Measurements from ENCODE around the gene LSMEM2.

LSMEM2 gene

DNA sequence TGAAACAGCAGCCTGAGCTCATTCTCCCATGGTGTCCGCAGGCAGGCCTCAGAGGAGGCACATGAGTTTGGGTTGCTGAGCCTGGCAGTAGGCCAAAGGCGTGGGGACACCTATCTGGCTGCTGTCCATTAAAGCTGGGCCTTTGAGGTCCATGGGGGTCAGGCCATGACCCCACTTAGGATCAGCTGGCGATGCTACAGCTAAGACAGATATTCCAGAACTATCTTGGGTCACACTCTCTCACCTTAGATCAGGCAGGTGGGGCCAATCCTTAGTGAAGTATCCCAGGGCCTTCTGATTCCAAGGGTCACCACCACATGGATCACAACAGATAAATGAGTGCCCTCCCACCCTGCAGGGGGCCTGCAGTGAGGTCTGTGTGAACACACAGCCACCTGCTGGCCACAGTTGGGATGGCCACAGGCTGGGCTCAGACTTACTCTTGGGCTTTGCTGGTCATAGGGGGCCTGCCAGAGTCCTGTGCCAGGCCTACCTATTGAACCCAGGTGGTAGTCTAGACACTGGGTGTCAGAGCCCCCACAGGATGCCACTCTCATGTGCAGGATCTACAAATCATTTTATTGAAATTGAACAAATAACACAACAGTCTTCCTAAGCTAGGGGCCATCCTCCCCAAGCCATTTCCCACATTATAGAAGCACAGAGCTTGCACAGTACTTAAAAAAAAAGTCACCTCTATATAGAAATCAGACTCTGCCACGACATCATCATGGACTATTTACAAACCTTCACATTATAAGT, 45.6 kb downstream of the LSMEM2 start:
- peak; percentile 83 for DNase-seq

DNA sequence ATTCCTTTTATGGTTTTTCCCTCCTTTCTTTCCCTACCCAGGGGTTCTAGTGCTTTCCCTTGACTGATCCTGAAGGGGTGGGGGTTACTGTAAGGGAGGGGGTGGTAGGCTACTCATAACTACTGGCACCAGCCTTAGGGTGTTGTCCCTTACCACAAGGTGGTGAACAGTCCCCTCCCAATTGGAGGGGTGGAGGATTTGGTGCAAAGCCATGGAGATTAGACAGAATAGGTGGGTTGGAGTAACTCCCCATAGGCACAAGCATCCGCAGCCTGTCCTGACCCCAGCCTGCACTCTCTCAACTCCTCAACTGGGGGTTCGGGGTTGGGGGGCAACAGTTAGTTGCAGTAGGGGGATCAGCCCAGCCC, 46.2 kb downstream of the LSMEM2 start:
- DNase-seq = no peak

DNA sequence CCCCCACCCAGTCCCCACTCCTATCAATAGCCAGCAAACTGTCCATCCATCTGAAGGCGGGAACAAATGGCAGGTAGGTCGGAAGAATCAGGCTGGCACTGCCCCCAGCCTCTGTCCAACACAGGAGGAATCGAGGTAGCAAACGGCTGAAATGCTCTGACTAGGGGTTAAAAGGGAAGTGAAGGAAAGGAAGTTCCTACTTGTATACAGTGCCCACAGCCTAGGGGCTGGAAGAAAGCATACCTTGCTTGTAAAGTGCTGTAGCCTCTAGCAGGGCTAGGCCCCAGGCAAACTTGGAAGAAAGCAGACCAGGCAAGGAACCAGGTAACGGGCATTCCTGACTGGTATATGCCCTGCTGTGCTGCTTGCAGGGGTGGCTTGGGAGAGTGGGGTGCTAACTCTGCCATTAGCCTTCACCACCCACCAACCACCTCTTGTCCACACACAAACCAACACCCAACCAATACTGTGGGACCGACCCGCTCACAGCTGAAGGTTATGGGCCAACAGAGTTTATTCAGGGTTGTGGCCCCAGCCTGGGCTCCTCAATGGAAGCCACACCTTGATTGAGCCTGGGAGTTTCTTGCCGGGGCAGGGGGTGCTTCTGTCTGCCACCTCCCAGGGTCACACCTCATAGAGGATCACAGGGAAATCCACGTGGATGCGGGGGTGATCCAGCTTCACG, 46.8 kb downstream of the LSMEM2 start:
- DNase-seq = no peak

DNA sequence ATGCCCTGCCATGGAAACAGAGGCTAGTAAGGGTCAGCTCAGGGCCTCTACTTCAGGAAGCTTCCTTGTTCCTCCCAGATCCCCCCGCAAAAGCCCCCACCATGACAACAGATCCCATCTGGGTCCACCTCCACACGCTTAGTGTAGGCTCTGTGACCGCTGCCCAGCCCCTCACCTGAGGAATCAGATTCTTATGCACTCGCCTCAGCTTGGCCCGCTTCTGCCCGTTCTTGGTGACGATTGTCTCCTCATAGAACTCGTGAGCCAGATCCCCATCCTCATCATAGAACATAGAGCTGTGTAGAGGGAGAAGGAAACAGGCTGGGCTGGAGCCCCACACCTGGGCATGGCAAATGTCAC, 47.3 kb downstream of the LSMEM2 start:
- DNase-seq = no peak

DNA sequence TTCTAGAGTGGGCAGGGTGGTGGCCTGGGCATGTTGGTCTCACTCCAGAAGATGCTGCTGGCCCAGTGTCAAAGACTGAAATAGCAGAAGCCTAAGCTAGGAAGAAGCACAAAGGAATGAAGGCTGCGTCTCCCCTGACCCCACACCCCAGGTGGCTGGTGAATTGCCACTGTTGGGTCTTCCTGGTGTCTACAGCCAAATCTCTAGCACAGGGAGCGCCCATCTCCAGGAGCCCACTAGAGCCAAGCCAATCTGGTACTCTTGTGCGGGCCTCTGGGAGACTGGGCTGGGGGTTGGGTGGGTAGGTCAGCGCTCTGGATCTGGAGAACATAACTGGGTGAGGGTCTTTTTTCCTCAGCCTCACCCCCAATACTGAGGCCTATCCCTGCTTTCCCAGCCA, 48.2 kb downstream of the LSMEM2 start:
- DNase-seq = no peak

DNA sequence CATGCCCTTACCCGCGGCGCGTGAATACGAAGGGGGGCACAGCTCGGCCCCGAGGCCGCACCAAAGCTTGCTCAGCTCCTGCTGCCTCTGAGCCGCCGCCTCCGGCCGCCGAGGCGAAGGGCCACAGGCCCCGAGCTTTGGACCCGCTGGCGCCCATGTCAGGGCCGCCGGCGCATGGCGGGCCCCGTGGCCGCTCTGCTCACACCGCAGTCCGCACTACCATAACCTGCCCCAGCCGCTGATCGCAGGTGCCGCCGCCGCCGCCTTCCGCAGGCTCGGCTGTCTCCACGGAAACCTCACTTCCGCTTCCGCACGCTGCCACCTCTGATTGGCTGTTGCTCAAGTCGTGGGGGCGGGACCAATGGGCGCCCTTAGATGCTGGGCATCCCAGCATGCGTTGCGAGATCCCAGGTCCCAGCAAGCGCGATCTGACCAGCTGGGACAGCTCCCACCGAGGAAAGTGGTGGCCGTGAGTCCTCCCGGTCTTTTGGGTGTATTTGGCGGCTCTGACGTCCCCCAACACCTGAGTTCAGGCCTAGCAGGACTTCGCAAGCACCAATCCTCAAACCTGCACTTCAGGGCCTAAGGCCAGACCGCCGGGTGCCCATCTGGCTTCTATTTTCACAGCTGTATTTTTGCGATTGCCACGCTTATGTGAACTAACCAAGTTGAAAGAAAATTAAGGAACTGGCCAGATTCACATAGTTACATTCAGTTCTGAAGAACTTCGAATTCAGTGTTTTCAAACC, 49.2 kb downstream of the LSMEM2 start, which contains the start of gene TUSC2:
TSS of gene TUSC2 (minus strand) at position 281 of the 749 bp plus-strand sequence. CDS start at position 157, 124 bp downstream.
- peak; percentile 96 for DNase-seq

DNA sequence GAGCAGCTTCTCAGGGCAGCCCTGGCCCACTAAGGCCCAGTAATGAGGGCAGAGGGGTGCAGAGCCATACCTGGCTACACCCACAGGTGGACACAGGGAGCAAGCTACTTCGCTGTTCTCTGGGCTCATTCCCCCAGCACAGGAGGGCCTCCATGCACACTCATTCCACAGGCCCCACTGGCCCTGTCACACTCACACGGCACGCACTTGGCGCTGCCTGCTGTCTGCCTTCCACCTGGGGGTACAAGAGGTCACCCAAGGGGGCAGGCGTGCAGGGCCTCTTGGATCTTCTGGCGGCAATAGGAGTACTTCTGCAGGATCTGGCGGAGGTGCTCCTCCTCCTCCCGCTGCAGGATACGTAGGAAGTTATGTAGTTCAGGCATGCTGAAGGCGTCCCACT, 51.4 kb downstream of the LSMEM2 start:
- no peak for DNase-seq

DNA sequence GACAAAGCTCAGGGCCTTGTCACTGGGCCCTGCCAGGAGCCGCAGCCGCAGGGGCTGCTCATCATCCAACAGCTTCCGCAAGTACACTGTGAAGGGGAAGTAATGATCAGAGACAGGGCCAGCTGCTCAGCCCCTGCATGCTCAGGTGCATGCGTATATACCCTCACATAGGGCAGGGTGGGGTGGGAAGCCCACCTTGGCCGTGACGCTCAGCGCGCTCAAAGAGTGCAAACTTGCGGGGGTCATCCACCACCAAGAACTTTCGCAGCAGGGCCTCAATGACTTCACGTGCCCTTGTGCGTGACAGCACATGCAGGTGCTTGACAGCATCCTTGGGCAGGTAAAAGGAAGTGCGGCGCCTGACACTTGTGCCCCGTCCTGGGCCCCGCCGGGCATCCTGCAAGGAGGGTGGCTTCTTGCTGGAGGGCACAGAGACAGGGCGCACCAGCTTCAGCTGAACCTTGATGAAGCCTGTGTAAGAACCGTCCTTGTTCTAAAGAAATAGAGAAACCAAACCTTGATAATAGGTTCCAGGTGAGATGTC, 52.5 kb downstream of the LSMEM2 start:
- DNase-seq = no peak

DNA sequence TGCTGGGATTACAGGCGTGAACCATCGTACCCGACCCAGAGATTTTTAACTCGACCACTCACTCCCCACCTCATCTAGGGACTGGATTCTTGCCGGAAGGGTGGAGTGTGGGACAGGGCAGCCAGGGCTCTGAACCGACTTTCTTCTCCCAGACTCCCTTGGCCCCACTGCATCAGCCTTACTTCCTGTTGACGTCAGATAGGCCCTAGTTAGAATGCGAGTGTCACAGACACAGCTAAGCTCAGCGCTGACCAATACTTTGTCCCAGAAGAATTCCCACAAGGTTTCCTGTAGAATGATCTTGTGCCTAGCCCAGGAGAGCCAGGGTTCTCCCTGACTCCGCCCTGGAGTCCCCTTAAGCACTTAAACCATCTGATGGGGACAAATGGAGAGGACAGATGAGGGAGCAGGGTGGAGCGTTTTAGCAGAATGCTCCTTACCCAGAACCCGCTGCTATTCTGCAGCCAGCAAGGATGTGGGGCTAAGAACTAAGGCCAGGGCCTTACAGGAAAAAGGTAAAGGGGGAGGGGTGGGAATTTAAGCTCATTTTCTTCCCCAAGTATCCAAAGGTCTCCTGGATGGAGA, 54.9 kb downstream of the LSMEM2 start:
- DNase-seq = no peak

DNA sequence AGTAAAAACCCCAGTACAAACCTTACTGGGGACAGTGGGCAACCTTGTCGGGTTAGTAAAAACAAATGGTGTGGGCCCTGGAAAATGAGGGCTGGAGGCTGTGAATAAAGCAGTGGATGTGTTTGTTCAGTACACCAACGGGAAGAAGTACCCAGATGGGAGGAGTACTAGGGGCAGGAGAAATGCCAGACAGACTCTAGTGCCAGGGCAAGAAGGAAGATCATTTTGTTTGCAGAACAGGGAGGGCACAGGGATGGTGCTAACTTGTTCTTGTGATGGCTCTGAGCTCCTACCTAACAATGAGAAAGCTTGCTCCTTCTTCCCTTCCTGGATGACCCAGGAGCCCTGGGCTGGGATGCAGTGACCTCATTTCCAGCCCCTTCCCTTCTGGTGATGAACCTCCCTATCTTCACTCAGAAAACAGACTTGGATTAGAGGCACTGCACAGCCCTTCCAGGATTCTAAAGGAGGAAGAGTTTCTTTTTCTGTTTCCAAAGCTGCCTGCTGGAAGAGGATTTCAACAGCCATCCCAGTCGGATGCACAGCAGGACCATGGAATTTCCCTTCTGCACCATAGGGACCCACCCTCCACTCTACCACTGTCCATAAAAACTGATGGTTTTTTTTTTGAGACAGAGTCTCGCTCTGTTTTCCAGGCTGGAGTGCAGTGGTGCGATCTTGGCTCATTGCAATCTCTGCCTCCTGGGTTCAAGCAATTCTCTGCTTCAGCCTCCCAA, 55.6 kb downstream of the LSMEM2 start:
- no peak for DNase-seq

DNA sequence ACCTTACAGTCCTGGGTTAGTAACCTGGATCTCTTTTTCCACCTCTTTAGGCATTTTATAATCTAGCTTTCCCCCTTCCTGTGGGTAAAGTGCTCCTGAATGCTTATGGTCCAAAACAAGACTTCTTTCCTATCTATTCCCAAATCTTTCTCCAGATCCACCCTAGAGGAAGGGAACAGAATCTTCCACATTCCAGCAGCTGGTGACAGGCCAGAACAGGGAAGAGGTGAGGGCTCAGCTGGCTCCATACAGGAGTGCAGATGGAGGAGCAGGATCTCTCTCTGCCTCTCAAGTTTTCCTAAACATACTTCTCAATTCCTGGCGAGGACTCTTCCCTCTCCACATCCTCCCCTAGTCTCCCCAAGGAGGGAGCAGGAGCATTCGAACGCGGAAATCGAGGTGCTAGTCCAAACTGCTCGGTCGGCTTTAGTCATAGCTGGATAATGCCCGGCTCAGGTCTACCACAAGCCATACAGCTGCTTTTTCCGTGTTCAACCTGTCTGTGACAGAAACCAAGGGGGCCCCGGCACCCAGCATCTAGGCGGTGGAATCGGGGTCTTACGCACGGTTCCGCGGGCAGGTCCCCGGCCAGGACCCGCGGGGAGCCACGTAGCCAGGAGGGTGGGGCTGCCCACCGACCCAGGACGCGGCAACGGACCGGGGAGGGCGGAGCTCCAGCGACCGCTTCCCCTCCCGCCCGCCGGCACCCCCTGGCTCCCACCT, 57.7 kb downstream of the LSMEM2 start:
- no peak for DNase-seq

DNA sequence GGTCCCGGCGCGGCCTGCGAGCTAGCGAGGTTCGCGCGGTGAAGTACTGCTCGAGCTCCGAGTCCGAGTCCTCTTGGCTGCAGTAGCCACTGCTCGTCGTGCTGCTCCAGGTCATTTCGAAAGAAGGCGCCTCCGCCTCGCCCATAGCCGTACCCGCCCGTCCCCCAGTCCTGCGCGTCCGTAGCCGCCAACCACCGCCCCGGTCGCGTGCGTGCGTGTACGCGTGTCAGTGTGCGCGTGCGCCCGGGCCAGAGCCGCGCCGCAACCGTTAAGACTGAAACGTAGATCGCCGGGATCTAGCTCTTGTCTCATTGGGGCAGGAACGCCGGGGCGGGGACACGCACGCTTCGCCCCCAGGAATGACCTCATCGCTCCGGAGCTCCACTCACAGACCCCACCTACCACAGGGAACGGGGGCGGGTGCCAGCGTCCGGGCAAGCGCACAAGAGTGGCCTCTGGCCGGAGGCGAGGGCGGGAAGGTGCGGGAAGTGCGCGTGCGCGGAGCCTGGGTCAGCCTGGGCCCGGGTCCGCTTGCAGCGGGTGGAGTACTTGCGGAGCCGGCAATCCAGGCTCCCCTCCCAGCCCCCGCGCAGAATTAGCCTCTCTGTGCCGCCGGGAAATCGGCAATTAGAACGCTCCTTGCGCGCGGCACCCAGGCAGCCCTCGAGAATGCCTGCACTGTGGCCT, 58.4 kb downstream of the LSMEM2 start:
- peak; percentile 96 for DNase-seq

Data from activated CD8-positive, alpha-beta memory T cell treated with anti-CD3 and anti-CD28 coated beads, Interleukin-2, amount 50 U/mL, for 48 hours (primary cell).